ENCODE measurements around the gene LRP1B. TPM values are rescaled to one million over a fixed set of nuclear protein-coding genes. Genes with fewer than 3 reads are reported as not detected.

The LRP1B gene
- polyA plus RNA-seq, 3 donors, result 0.77 to 1.1 (median 1.1) TPM

DNA sequence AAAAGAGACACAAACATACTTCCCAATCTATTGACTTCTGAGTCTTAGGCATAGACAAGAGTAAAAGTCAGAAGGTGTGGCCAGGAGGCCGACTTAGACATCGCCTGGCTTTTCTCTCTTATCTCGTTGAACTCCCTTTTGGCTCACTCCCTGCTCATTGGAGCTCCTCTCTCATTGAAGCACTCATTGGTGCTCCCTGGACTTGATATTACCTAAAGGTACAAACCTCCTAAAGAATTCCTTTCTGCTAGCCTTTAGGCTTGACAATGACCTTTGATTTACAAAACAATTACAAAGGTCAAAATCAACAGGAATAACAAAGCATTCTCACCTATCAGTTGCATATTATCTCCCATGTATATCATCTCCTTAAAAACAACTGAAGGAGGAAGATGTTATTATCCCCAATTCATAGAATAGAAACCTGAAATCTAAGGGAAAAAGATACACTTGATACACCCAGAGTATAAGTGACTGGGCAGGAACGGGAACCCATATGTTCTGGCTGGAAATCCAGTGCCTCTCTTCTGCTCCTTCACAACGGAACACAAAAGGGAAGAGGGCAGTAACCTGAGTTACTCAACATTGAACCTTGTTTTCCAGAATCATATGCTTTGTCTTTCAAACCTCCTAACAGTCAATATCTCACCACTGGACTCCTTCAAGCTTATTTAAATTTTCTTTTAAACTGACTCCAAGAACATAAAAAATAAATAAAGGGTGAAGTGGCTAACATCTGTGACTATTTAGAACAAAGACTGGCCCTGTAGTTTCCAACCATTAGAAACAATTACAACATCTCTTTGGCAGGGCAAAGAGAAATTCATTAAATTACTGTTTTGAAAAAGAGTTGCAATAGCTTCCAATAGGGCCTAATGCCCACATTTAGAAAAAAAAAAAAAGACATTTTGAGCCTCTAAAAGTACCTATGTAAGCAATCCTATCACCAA is 1247.9 kb downstream of the LRP1B start:
- no peak for DNase-seq (ENCODE audit: extremely low read depth in 1 of 11, low read depth in 9 of 11, low spot score in 4 of 11)

DNA sequence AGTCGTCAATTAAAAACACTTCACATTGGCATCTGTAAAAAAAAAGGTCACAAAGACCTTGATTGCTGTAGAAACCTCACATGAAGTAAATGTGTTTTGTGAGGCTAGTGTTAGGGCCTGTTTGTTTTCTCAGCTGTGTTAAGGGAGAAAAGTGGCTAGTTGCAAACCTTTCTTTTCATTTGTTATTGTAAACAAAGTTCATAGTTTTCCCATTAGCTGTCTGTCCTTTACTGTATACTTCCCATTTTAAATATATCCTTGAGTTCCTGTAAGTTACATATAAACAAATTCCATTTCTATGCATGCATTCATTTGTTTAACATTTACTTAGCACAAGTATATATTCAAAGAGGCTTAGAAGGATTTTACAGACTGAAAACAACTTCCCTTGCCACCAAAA is 1250.2 kb downstream of the LRP1B start:
- no peak for DNase-seq (ENCODE audit: extremely low read depth in 1 of 11, low read depth in 9 of 11, low spot score in 4 of 11)

DNA sequence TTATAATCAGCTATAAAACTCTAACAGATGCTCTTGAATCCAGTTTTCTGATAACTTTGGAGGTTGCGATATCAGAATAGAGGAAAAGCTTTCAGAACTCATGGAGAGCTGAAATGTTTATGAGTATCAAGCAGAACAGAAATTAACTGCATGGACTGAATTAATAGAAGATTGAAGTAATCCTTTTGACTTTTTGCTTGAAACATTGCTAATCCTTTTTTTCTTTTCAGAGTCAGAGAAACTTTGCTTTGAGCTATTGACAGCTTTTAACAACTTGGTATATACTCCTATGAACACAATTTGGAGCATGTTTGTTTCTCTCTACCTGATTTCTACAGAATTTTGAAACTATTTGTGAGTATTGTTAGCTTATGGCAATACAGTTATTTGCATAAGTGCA is 1254.8 kb downstream of the LRP1B start:
- DNase-seq (ENCODE audit: extremely low read depth in 1 of 11, low read depth in 9 of 11, low spot score in 4 of 11), result no peak

DNA sequence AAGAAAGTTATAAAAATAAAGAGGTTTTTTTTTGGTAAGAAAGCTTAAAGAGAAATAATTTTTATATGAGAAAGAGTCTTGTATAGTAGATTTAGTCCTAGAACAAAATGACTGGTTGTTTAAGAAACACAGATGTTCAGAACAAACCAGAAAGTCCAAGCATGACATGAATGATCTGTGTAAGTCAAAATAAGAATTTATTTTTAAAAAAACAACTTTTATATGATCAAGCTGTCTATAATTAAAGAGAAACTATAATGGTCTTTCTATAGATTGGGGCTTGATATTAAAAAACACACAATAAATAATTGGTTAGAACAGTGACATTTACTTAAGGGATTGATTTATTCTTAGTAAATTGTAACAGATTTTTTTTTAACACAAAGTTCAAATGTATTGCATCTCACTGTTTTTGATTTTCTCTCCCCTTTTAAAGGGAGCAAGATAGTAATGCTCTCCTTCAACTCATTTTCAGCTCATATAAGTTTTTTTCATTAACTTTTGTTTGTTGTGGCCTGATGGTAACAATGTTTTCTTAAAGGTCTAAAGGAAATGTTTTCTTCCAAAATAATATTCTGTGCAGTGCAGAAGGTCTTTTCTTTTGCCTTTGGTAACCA is 1256.8 kb downstream of the LRP1B start:
- no peak for DNase-seq (ENCODE audit: extremely low read depth in 1 of 11, low read depth in 9 of 11, low spot score in 4 of 11)

DNA sequence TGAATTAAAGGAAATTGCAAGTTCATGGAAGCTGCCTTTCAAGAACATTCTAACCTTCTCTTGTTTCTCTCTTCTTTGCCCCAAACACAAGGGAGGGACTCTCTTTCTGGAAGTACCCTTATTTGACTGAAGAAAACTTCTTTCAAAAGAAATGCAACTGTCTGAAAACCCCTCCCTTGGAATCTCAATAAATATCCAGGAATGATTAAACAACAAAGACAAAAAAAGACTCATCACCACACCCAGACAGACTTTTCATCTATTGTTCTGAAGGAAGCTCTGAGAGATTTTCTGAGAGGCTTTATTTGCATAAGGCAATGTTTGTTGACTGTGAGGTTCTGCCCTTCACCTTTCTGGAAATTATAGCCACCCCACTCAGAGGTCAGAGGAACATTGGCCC is 1260.9 kb downstream of the LRP1B start:
- no peak for DNase-seq (ENCODE audit: extremely low read depth in 1 of 11, low read depth in 9 of 11, low spot score in 4 of 11)

DNA sequence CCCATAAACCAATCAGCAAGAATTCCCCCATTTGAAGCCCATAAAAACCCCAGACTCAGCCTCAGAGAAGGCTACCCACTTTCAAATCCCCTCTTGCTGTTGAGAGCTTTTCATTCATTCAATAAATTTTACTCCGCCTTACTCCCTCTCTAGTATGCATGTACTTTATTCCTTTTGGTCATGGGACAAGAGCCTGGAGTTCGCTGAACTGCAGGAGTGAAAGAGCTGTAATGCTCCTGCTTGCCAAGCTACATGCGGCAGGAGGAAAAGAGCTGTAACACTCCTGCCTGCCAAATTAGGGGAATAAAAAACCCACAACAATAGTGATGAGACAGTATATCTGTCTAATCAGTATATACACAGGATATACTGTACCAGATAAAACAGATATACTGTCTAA is 1261.7 kb downstream of the LRP1B start:
- no peak for DNase-seq (ENCODE audit: extremely low read depth in 1 of 11, low read depth in 9 of 11, low spot score in 4 of 11)

DNA sequence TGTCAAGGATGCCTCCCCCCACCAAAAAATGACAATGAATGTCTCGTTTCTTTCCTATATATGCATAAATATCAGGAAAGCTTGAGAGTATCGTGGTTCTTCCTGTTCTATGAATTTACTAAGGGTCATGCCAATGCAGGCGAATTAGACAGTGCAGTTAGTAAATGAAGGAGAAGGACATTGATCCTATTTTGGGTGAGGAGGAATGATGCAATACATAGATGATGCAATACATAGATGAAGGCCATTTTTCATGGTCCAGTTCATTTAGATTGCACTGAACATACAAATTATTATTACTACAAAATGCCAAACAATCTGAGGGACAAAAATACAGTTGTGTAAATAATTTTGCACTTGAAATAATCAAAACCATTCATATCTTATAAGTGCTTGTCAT is 1265.0 kb downstream of the LRP1B start:
- DNase-seq (ENCODE audit: extremely low read depth in 1 of 11, low read depth in 9 of 11, low spot score in 4 of 11), result no peak

DNA sequence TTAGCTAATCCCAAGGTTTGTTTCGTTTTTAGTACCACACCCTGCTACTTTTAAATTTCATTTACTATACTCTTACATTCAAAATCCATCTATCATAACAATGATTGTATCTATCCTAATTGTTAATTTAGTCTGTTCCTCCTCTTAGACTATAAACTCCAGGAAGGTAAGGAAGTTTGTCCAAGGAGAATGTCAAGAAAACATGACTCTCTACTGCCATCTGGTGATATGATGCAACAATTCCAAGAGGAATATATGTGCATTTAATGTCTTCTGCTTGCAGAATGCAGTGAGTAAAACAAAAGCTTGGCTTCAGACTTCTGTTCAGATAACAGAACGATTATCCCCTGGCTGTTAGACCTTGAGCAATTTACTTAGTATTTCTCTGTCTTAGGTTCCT is 1267.1 kb downstream of the LRP1B start:
- DNase-seq (ENCODE audit: extremely low read depth in 1 of 11, low read depth in 9 of 11, low spot score in 4 of 11), result peak; percentile 10 to 51 (median 24)

DNA sequence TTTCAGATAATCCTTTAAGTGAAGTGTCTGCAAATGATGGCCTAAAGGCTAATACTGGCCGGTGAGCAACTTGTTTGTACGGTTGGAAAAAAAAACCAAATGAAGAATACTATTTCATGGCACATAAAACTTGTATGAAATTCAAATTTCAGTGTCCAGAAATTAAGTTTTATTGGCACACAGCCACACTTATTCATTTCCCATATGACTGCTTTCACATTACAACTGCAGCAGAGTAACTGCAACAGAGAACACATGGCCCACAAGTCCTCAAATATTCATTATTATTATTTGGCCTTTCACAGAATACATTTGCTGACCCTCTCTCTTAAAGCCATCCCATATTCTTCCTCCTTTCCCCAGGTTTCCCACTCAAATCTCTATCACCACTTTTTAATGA is 1268.6 kb downstream of the LRP1B start:
- no peak for DNase-seq (ENCODE audit: extremely low read depth in 1 of 11, low read depth in 9 of 11, low spot score in 4 of 11)

DNA sequence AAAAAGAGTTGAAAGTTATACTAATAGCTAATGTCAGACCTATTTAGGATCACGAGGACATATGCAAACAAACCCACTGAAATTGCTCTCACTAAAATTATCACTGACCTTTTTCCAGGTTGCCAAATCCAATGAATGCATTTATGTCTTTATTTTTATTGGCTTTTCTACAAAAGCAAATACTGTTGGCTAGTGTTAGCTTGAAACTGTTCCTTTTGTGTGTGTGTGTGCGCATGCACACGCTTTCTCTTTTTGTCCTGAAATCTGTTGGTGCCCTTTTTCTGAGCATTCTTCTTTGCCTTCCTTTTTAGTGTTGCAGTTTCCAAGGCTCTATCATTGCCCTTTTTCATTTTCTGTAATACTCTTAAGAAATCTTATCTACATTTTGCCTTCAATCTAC is 1269.2 kb downstream of the LRP1B start:
- no peak for DNase-seq (ENCODE audit: extremely low read depth in 1 of 11, low read depth in 9 of 11, low spot score in 4 of 11)

DNA sequence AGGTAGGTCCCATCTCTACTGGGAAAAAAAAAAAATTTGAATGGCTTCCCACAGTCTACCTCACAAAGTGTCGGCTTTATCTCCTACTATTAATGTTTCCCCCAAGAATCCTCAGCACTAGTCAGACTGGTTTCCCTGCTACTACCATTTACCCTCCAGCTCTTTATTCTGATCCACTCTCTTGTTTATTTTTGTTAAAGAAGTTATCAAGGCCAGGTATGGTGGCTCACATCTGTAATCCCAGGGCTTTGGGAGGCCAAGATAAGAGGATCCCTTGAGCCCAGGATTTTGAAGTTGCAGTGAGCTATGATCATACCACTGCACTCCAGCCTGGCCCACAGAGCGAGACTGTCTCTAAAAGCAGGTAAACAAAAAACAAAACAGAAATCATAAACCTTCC is 1275.3 kb downstream of the LRP1B start:
- no peak for DNase-seq (ENCODE audit: extremely low read depth in 1 of 11, low read depth in 9 of 11, low spot score in 4 of 11)

DNA sequence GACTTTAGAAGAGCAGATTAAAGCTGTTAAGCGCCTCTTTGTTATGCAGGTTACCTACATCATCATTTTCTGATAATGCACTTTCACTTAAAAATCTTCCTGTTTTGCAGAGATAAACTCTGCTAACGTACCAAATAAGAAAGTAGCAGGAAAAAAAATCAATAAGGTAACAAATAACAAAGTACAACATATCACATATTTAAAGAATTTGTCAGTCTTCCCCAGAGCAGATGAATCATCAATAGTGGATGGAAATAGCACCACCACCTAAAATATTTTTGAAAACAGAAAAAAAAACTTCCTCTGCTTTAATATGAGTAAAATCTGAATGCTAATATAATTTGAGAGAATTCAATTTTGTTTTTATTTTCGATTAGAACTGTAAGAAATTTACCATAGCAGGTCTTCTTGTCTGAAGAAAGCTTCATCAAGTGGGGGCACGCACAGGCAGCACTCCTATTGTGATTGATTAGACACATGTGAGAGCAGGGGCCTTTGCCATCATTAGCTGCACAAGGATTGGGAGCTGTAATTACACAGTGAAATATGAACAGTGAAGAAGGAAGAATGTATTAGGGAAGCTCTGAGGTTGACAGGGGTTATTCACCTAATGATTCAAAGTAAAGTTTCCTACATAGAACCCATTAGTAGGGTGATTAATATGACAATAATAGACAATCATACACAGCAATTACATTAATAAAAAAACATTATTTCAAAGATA is 1279.4 kb downstream of the LRP1B start:
- no peak for DNase-seq (ENCODE audit: extremely low read depth in 1 of 11, low read depth in 9 of 11, low spot score in 4 of 11)

DNA sequence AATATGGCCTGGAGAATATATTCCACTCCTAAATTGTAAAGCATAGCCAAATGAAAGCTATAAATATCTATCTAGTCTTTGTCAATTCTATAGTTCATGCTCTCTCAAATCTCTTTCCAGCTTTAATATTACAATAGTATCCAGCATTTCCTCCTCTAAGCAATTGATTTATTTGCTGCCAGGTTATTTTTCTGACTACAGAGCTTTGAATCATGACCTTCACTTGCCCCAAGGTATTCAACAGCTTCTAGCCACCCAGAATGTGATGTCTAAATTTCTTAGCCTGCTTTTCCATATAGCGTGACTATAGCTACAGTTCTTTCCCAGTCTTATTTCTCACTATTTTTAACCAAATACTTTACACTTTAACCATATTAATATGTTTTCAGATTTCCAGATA is 1287.6 kb downstream of the LRP1B start:
- DNase-seq (ENCODE audit: extremely low read depth in 1 of 11, low read depth in 9 of 11, low spot score in 4 of 11), result no peak

DNA sequence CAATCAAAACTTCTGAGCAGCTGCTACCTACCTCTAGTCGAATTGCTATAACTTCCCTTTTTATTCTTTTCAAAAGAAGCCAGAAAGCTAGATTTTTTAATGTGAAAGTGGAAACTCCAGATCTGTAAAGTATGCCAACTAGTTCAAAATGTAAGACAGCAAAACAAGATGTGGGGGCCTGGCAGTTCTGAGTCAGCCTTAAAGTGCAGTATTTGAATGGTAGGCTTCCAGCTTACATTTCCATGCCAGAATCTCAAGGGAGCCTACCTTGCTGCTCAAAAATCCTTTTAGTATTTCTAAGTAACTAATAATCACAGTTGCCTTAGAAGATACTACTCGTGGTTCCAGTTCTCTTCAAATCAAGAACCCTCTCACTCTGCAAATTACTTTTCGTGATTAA is 1288.7 kb downstream of the LRP1B start:
- DNase-seq (ENCODE audit: extremely low read depth in 1 of 11, low read depth in 9 of 11, low spot score in 4 of 11), result no peak

DNA sequence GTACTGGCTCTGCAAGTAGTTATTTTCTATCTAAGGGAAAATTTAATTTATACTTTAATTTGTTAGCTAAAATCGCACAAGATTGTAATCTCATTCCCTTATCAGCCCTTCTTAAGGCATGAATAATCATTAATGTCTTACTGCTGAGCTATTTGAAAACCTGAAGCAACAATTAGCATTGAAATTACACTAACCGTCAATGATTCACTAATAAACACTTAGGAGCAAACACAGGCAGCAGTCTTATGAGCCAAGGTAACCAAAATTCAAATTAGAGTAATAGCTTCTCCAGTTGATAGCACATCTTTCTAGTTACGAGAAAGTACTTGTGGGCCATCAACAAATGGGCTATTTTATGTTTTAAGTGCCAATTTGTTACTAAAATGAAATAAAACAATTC is 1289.7 kb downstream of the LRP1B start:
- no peak for DNase-seq (ENCODE audit: extremely low read depth in 1 of 11, low read depth in 9 of 11, low spot score in 4 of 11)

DNA sequence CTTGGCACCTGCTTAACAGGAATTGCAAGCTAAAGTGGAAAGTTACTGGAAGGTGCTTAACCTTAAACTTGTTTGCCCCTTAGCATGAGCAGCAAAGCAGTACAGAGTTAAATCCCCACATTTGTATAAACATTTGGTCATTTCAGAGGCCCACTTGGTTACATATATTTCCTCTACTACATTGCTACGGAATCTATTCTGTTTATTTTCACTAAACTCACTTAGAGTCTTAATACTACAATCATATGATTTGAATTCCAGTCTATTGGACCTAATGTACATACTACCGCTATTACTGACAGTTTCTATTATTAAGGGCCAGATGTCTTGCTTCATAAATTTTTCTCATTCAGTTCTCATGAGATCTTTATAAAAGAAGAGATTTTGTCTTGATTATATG is 1294.0 kb downstream of the LRP1B start:
- DNase-seq (ENCODE audit: extremely low read depth in 1 of 11, low read depth in 9 of 11, low spot score in 4 of 11), result no peak

DNA sequence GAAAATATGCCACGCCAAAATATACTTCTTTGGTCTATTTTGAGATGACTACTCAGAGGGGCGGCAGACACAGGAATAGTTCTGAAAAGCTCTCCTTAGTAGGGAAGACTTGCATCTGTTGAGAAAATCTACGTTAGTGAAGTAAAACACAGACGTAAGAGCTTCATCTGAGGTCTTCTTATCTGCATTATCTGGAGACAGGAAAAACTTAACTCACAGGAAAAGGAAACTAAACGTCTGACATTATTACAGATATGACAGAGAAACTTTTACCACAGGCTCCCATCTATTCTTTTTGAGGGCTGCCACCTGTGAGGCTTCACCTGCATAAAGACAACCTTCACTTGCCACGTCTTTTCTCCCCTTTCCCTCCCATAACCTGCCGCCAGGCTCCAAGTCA is 1295.7 kb downstream of the LRP1B start:
- DNase-seq (ENCODE audit: extremely low read depth in 1 of 11, low read depth in 9 of 11, low spot score in 4 of 11), result no peak

DNA sequence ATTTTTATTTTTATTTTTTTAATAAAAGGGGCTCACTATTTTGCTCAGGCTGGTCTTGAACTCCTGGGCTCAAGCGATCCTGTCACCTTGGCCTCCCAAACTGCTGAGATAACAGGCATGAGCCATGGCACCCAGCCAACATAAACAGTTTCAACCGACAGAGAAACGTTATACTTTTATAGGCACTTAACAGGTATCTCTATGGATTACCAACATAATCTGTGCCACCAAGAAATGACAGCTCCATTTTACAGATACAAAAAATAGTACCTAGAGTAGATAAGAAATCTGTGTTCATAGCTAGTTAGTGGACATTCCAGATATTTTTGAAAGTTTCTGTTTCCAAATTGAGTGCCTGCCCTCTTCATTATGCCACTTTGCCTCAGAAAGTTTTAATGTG is 1316.7 kb downstream of the LRP1B start:
- DNase-seq (ENCODE audit: extremely low read depth in 1 of 11, low read depth in 9 of 11, low spot score in 4 of 11), result no peak

DNA sequence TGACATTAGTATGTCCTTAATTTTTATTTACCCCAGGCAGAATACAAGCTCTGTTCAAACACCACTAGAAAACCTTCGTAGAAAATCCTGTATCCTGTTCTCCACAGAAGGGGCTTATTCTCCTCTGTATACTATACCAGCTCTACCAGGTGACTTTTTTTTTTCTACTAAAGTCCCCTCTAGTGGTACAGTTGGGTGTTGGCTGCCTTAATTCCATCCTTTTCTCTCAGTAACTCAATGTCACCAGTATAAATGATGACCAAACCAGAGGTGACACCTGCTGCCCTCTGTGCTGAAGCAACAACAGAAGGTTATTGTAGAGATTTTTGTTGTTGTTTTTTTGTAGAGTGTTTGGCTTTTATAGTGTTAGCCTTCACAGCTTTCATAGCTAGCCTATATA is 1322.0 kb downstream of the LRP1B start:
- no peak for DNase-seq (ENCODE audit: extremely low read depth in 1 of 11, low read depth in 9 of 11, low spot score in 4 of 11)

DNA sequence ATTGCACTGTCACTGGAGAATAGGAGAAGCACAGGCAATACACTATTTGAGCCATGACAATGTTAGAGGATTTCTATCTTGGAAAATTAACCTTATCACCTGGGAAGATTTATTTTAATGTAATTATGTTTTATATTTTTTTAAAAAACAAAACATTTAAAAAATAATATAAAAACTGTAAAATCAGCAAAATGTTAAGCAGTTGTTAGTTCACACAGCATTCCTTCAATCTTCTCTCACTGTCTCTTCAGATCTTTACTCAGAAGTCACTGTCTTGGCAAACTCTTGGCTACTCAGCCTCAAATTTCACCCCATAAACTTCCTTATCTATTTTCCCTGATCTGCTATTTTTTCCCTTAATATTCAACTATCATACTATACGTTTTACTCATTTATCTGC is 1322.6 kb downstream of the LRP1B start:
- DNase-seq (ENCODE audit: extremely low read depth in 1 of 11, low read depth in 9 of 11, low spot score in 4 of 11), result no peak
